ENCODE measurements around the gene ROM1.

The ROM1 gene

GRCh38 chr11:62602141-62603071 lies 10.7 kb upstream of the ROM1 start:
- TF ChIP-seq CTCF (conservative IDR thresholded peaks at IDR 0.05) = no peak
- H3K27ac ChIP-seq = peak overlapping the region; percentile 99

GRCh38 chr11:62603072-62603408 lies 10.0 kb upstream of the ROM1 start:
- no peak overlapping the region for H3K27ac ChIP-seq
- TF ChIP-seq CTCF (conservative IDR thresholded peaks at IDR 0.05) = no peak

GRCh38 chr11:62603776-62604299 lies 9.2 kb upstream of the ROM1 start:
- no peak overlapping the region for H3K27ac ChIP-seq
- no peak for TF ChIP-seq CTCF (conservative IDR thresholded peaks at IDR 0.05)

- H3K27ac ChIP-seq = no peak overlapping the region
- no peak for TF ChIP-seq CTCF (conservative IDR thresholded peaks at IDR 0.05)
Observed at GRCh38 chr11:62604460-62605120, 8.5 kb upstream of the ROM1 start.

GRCh38 chr11:62605467-62605866 lies 7.6 kb upstream of the ROM1 start:
- no peak overlapping the region for H3K27ac ChIP-seq
- TF ChIP-seq CTCF (conservative IDR thresholded peaks at IDR 0.05) = no peak

- no peak overlapping the region for H3K27ac ChIP-seq
- TF ChIP-seq CTCF (conservative IDR thresholded peaks at IDR 0.05) = no peak
Observed at GRCh38 chr11:62605902-62606301, 7.2 kb upstream of the ROM1 start.

GRCh38 chr11:62607714-62608113 lies 5.3 kb upstream of the ROM1 start:
- H3K27ac ChIP-seq = no peak overlapping the region
- TF ChIP-seq CTCF (conservative IDR thresholded peaks at IDR 0.05) = no peak
